ENCODE results near the gene PTGFR. TPM values are rescaled to one million over a fixed set of nuclear protein-coding genes. Genes with fewer than 3 reads are reported as not detected.
A peak's percentile ranks its signal among the peaks of the same experiment; 100 is the strongest.

The PTGFR gene, protein sequence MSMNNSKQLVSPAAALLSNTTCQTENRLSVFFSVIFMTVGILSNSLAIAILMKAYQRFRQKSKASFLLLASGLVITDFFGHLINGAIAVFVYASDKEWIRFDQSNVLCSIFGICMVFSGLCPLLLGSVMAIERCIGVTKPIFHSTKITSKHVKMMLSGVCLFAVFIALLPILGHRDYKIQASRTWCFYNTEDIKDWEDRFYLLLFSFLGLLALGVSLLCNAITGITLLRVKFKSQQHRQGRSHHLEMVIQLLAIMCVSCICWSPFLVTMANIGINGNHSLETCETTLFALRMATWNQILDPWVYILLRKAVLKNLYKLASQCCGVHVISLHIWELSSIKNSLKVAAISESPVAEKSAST
- 1 to 10 TPM in 1 of 2 donors, under 1 TPM in 1; 0.35 to 1.1 TPM for total RNA-seq

DNA sequence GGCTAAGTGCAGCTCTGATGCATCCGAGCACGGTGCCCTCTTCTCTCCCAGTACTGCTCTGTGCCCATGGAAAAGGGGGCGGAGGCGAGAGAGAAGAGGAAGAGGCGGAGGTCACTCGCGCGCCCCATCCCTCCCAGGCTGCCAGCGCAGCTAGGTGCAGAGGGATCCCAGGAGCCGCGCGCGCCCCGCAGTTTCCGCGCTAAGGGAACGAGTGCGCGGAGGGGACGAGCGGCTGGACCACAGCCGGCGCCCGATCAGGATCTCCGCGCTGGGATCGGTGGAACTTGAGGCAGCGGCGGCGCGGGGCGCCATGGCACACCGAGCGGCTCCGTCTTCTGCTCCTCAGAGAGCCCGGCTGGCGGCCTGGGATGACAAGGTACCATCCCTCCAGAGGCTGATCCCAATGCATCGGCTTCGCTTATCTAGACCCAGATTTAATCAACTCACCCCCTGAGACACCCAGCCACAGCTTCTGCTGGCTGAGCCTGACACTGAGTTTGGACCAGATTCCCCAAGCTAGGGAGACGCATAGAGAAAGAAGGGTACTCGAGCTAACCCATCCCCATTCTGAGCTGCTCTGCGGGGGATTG lies at the start of gene PTGFR:
PTGFR (plus strand) TSS at position 114 of the 590 bp plus-strand sequence. CDS start 1,770 bp downstream, outside the sequence.
- peak within 1 kb of the TSS; percentile 6 for H3K4me3 ChIP-seq
- no peaks in the 10 kb centered on the region for H3K36me3 ChIP-seq
- DNase-seq: peak; percentile 20
- H3K9me3 ChIP-seq: no peaks in the 10 kb centered on the region
- H3K27me3 ChIP-seq: no peaks in the 10 kb centered on the region
- intact Hi-C loops (cut with DNase I): no loop called here
- no peaks in the 10 kb centered on the region for H3K4me1 ChIP-seq
- peak within 1 kb of the TSS; percentile 24 for H3K27ac ChIP-seq
- H3K9ac ChIP-seq (ENCODE audit: low read depth in 2 of 2, low read length in 2 of 2): peak within 1 kb of the TSS in 1 of 2 donors; percentile 50
- TF ChIP-seq, protein P1, sequence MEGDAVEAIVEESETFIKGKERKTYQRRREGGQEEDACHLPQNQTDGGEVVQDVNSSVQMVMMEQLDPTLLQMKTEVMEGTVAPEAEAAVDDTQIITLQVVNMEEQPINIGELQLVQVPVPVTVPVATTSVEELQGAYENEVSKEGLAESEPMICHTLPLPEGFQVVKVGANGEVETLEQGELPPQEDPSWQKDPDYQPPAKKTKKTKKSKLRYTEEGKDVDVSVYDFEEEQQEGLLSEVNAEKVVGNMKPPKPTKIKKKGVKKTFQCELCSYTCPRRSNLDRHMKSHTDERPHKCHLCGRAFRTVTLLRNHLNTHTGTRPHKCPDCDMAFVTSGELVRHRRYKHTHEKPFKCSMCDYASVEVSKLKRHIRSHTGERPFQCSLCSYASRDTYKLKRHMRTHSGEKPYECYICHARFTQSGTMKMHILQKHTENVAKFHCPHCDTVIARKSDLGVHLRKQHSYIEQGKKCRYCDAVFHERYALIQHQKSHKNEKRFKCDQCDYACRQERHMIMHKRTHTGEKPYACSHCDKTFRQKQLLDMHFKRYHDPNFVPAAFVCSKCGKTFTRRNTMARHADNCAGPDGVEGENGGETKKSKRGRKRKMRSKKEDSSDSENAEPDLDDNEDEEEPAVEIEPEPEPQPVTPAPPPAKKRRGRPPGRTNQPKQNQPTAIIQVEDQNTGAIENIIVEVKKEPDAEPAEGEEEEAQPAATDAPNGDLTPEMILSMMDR (IDR thresholded peaks at IDR 0.05): no peak

GRCh38 chr1:78441921-78442320 lies 48.9 kb upstream of the PTGFR start:
- intact Hi-C loops (cut with DNase I): no loop called here
- no peaks in the 10 kb centered on the region for H3K9me3 ChIP-seq

GRCh38 chr1:78447086-78447485 lies 43.7 kb upstream of the PTGFR start:
- no peak overlapping the region for H3K9ac ChIP-seq (ENCODE audit: low read depth in 2 of 2, low read length in 2 of 2)
- H3K9me3 ChIP-seq: no peaks in the 10 kb centered on the region
- no peak overlapping the region for H3K4me3 ChIP-seq
- TF ChIP-seq, protein P1 (IDR thresholded peaks at IDR 0.05): no peak
- H3K27ac ChIP-seq: no peak overlapping the region
- H3K27me3 ChIP-seq: no peaks in the 10 kb centered on the region
- intact Hi-C loops (cut with DNase I): no loop called here
- DNase-seq: no peak
- no peaks in the 10 kb centered on the region for H3K36me3 ChIP-seq
- no peaks in the 10 kb centered on the region for H3K4me1 ChIP-seq

More at GRCh38 chr1:78441921-78442320, 48.9 kb upstream of the PTGFR start:
- no peak overlapping the region for H3K4me3 ChIP-seq
- TF ChIP-seq, protein P1 (IDR thresholded peaks at IDR 0.05): no peak
- no peak overlapping the region for H3K9ac ChIP-seq (ENCODE audit: low read depth in 2 of 2, low read length in 2 of 2)
- H3K4me1 ChIP-seq: no peaks in the 10 kb centered on the region
- no peak overlapping the region for H3K27ac ChIP-seq
- H3K27me3 ChIP-seq: no peaks in the 10 kb centered on the region
- H3K36me3 ChIP-seq: no peaks in the 10 kb centered on the region
- DNase-seq: no peak

DNA sequence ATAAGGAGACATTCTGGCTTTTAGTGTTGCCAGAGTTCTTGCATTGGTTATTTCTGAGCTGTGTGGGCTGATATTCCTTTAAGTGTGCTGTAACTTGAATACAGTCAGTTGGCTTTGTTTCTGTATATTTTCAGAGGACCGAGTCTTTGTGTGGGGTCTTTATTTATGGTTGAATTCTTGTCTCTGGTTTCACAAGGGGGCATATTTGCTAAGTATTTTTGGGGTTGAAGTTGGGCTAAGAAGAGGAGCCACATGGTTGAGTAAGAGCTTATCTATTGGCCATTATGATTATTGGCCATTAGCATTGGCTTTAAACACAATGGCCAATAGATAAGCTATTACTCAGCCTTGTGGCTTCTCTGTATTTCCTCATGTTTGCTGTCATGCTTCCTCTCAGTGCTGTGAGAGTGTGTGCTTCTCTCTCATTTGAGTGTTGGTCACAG lies 26.3 kb upstream of the PTGFR start:
- no peak overlapping the region for H3K9ac ChIP-seq (ENCODE audit: low read depth in 2 of 2, low read length in 2 of 2)
- no peak for DNase-seq
- intact Hi-C loops (cut with DNase I): no loop called here
- no peaks in the 10 kb centered on the region for H3K27me3 ChIP-seq
- no peaks in the 10 kb centered on the region for H3K4me1 ChIP-seq
- no peaks in the 10 kb centered on the region for H3K9me3 ChIP-seq
- H3K36me3 ChIP-seq: no peaks in the 10 kb centered on the region
- H3K4me3 ChIP-seq: no peak overlapping the region
- TF ChIP-seq, protein P1 (IDR thresholded peaks at IDR 0.05): no peak
- no peak overlapping the region for H3K27ac ChIP-seq

GRCh38 chr1:78465143-78465542 lies 25.6 kb upstream of the PTGFR start:
- DNase-seq: no peak
- Histone ChIP-seq H3K4me3 (no peak overlapping the region), H3K9me3 (no peaks in the 10 kb centered on the region), H3K27ac (no peak overlapping the region), H3K27me3 (no peaks in the 10 kb centered on the region), H3K4me1 (no peaks in the 10 kb centered on the region), H3K36me3 (no peaks in the 10 kb centered on the region), H3K9ac (ENCODE audit: low read depth in 2 of 2, low read length in 2 of 2) (no peak overlapping the region)
- TF ChIP-seq, protein P1 (IDR thresholded peaks at IDR 0.05): no peak
- intact Hi-C loops (cut with DNase I): no loop called here
